ENCODE results near the gene B3GNT8. TPM values are rescaled to one million over a fixed set of nuclear protein-coding genes. Genes with fewer than 3 reads are reported as not detected.
"Not testable (repeated sequence)": the region's sequence is repeated elsewhere in the genome, so short reads cannot be mapped to it uniquely, and the experiment has no call there.

B3GNT8 gene, protein sequence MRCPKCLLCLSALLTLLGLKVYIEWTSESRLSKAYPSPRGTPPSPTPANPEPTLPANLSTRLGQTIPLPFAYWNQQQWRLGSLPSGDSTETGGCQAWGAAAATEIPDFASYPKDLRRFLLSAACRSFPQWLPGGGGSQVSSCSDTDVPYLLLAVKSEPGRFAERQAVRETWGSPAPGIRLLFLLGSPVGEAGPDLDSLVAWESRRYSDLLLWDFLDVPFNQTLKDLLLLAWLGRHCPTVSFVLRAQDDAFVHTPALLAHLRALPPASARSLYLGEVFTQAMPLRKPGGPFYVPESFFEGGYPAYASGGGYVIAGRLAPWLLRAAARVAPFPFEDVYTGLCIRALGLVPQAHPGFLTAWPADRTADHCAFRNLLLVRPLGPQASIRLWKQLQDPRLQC
- total RNA-seq = 1 to 10 TPM; 4.3 to 5.4 TPM

DNA sequence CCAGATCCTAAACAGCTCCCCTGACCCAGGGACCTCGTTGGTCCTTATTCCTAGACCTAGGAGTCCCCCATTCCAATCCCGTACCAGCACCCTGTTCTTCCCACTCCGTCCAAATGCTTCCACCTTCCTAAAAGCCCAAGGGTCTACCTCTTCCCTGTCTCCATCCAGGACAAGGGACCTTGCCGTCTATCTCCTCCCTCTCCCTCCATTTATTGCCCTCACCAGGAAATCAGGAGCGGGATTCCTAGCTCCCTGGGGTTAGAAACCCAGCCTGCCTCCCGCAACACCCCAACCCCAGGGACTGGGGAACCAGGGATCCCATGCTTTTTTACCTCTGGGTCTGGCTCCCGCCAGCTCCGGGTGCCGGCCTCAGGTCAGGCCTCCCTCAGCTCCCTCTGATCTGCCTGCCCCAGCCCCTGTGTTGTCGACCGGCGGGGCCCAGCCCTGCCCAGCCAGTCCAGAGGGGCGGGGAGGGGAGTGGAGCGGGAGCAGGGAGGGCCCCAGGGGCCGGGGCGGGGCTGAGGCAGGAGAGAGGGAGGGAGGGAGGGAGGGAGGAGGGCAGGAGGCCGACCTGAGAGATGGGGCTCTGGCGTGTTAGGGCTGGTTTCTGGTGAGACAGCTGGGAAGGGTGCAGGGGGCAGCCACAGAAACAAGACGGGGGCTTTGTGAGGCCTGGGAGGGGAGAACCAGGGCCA is at the start of gene B3GNT8:
B3GNT8 (minus strand) TSS at position 423 of the 695 bp plus-strand sequence. CDS start 596 bp downstream, outside the sequence.
- peak; percentile 67 for DNase-seq
- H3K4me3 Mint-ChIP-seq = peak within 1 kb of the TSS; percentile 80
- POLR2A ChIA-PET = interaction anchor here (1.0 to 3.9 kb wide), 4 partner anchors 12 to 122 kb away, joined by 3 to 30 read pairs (median 4); partner anchors contain the start of gene DMAC2
- peaks cover 25% of the 10 kb centered on the region for H3K36me3 Mint-ChIP-seq (ENCODE audit: low read depth)
- peak within 1 kb of the TSS; percentile 81 for H3K27ac Mint-ChIP-seq
- no peaks in the 10 kb centered on the region for H3K9me3 Mint-ChIP-seq
- peaks cover 45% of the 10 kb centered on the region for H3K4me1 Mint-ChIP-seq
- CTCF ChIA-PET = interaction anchor here (0.6 to 2.3 kb wide), 4 partner anchors 13 to 472 kb away, joined by 3 to 9 read pairs (median 3); partner anchors contain the start of gene DMAC2
- no peaks in the 10 kb centered on the region for H3K27me3 Mint-ChIP-seq

DNA sequence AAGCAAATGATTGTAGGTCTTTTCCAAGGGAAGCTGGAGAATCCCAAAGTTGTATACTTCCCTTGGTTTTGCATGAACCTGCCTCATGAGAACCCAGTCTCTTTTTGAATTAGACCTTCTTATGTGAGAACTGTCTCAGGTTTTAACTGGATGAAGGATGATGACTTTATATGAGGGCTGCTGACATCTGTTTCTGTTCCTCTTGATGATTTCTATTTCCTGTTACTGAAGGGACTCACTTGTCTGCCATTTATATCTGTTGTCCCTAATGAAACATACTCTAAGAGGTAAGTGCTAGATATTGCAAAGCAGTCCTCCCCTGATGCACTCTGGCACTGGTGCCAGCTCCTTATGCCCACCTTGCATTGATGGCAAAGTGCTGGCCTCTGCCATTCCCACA is 49.4 kb upstream of the B3GNT8 start:
- ChIA-PET CTCF (no interaction called here), POLR2A (no interaction called here)
- no peaks in the 10 kb centered on the region for H3K36me3 Mint-ChIP-seq (ENCODE audit: low read depth)
- H3K4me1 Mint-ChIP-seq = no peaks in the 10 kb centered on the region
- DNase-seq = no peak
- peaks cover 49% of the 10 kb centered on the region for H3K27me3 Mint-ChIP-seq
- H3K9me3 Mint-ChIP-seq = no peaks in the 10 kb centered on the region
- H3K4me3 Mint-ChIP-seq = no peak overlapping the region
- no peak overlapping the region for H3K27ac Mint-ChIP-seq

DNA sequence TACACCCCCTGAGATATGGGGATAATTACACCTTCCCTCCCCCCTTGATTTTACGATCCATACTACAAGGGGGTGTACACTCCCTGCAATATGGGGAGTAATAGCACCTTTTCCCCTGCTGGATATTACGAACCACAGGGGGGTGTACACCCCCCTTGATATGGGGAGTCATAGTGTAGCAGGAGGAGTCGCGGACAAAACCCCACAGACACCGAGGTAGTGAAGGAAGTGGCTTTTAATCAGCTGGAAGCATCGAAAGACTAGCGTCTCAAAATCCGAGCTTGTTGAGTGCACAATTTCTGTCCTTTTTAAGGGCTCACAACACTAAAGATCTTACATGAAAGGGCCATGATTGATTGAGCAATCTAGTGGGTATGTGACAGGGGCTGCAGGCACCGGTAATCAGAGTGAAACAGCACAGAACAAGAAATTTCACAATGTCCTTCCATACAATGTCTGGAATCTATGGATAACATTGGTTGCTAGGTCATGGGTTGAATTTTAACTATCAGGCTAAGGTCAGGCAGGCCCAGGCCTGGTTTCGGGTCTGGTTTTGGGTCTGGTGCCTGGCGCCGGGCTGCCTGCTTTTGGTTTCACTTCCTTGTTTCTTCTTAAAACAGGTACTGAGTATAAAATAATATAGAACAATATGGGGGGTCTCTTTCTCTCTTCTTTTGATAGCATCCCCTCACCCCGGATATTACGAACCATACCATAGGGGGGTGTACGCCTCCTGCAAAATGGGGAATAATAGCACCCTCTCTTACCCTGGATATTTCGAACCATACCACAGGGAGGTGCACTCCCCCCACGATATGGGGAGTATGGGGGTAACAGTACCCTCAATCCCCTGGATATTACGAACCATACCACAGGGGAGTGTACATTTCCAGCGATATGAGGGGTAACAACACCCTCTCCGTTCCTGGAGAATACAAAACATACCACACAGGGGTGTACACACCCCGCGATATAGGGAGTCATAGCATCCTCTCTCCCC is 36.4 kb upstream of the B3GNT8 start:
- H3K36me3 Mint-ChIP-seq (ENCODE audit: low read depth); H3K9me3 Mint-ChIP-seq; POLR2A ChIA-PET; CTCF ChIA-PET: not testable (repeated sequence)
- Mint-ChIP-seq H3K27me3 (peaks cover 15% of the 10 kb centered on the region), H3K4me1 (peaks cover 19% of the 10 kb centered on the region), H3K4me3 (peak overlapping the region; percentile 25), H3K27ac (peak overlapping the region; percentile 69)
- peak; percentile 36 for DNase-seq

DNA sequence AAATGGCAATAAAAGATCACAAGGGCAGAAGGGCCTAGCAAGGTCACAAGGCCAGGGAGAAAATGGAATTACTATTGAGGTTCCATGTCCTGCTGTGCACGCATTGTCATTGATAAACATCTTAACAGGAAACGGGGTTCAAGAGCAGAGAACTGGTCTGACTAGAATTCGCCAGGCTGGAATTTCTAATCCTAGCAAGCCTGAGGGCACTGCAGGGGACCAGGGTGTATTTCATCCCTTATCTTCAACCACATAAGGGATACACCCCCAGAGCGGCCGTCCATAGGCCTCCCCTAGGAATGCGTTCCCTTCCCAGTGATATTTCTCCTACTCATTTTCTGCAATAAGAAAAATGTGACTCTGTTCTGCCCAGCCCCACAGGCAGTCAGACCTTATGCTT is 35.3 kb upstream of the B3GNT8 start:
- Mint-ChIP-seq H3K27me3 (peaks cover 12% of the 10 kb centered on the region), H3K4me1 (peaks cover 27% of the 10 kb centered on the region), H3K9me3 (no peaks in the 10 kb centered on the region), H3K4me3 (no peak overlapping the region), H3K27ac (no peak overlapping the region), H3K36me3 (ENCODE audit: low read depth) (no peaks in the 10 kb centered on the region)
- ChIA-PET POLR2A (no interaction called here), CTCF (no interaction called here)
- no peak for DNase-seq

DNA sequence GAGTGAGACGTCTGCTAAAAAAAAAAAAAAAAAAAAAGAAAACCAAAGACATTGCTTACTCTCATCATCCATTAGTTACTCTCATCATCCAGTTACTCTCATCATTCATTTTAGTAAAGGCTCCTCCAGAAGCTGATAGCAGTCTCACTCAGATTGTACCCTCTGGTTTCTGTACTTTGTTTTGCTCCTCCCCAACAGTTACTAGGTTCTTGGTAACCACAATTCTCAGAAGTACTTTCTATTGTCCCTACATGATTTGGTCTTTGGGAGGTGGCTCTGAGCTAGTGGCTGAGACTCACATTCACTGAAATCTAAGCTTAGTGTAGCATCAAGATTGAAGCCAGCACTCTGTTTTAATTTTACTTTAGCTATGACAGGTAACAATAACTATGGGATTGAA is 30.1 kb upstream of the B3GNT8 start:
- POLR2A ChIA-PET = interaction anchor here (1.0 to 2.6 kb wide), 7 partner anchors 10 to 113 kb away, joined by 3 to 16 read pairs (median 5); partner anchors contain the start of gene DMAC2
- Mint-ChIP-seq H3K4me1 (peaks cover 45% of the 10 kb centered on the region), H3K27me3 (peaks cover 3% of the 10 kb centered on the region), H3K9me3 (no peaks in the 10 kb centered on the region), H3K36me3 (ENCODE audit: low read depth) (no peaks in the 10 kb centered on the region), H3K4me3 (peak overlapping the region; percentile 45), H3K27ac (peak overlapping the region; percentile 78)
- no peak for DNase-seq
- CTCF ChIA-PET = interaction anchor here (0.5 to 3.3 kb wide), 19 partner anchors 8 to 883 kb away, joined by 3 to 28 read pairs (median 4); partner anchors contain the start of genes CEACAM21 and DMAC2

DNA sequence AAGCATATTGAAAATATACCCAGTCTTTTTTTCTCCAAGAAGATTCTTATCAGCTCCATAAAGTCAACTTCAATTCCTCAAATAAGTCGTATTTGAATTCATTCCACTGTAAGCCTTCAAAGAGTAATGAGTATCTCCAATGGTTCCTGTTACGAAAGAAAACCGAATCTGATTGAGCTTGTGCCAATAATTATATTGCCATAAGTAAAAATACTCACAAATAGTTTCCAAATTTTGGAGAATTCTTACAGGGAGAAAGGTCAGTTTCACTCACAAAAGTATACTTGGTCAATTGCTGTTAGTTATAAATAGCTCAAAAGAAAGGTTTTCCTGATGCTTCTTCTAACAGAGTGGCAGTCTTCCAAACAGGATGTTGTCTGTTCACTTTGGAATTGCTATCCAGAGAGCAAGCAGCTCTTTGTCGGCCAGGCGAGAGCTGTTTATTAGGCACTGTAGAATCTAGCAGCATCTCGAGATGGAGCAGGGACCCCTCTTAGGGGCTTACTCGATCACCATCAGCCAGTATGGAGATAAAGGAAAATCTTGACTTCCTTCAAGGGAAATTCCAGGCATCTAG is 29.3 kb upstream of the B3GNT8 start:
- Mint-ChIP-seq H3K9me3 (no peaks in the 10 kb centered on the region), H3K4me3 (peak overlapping the region; percentile 28), H3K27me3 (peaks cover 3% of the 10 kb centered on the region), H3K4me1 (peaks cover 43% of the 10 kb centered on the region), H3K27ac (peak overlapping the region; percentile 78), H3K36me3 (ENCODE audit: low read depth) (no peaks in the 10 kb centered on the region)
- no peak for DNase-seq
- CTCF ChIA-PET = interaction anchor here (0.6 to 3.3 kb wide), 15 partner anchors 8 to 286 kb away, joined by 3 to 28 read pairs (median 5); partner anchors contain the start of gene DMAC2
- POLR2A ChIA-PET = interaction anchor here (1.7 to 2.6 kb wide), 4 partner anchors 9 to 92 kb away, joined by 5 to 16 read pairs (median 13); partner anchors contain the start of gene DMAC2

DNA sequence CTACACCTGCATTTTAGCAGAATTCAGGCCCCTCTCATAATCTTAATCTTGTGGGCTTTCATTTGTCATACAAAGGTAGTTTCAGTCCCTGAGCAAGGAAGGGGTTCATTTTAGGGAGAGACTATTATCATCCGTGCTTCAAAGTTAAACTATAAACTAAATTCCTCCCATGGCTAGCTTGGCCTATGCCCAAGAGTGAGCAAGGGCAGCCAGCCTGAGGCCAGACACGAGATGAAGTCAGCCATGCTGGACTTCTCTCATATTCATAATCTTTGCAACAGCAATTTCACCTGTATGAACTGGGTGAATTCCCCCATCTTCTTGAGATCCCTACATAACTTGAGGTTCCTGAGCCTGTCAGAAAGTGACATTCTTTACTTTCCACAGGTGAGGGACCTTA is 28.8 kb upstream of the B3GNT8 start:
- Mint-ChIP-seq H3K27me3 (peaks cover 3% of the 10 kb centered on the region), H3K27ac (no peak overlapping the region), H3K9me3 (no peaks in the 10 kb centered on the region), H3K4me1 (peaks cover 43% of the 10 kb centered on the region), H3K4me3 (no peak overlapping the region), H3K36me3 (ENCODE audit: low read depth) (no peaks in the 10 kb centered on the region)
- POLR2A ChIA-PET = interaction anchor here (2.2 to 2.6 kb wide), 2 partner anchors 16 to 75 kb away, joined by 12 to 16 read pairs; partner anchors contain the start of gene DMAC2
- CTCF ChIA-PET = interaction anchor here (0.6 to 3.3 kb wide), 9 partner anchors 7 to 142 kb away, joined by 3 to 28 read pairs (median 8); partner anchors contain the start of gene DMAC2
- no peak for DNase-seq

DNA sequence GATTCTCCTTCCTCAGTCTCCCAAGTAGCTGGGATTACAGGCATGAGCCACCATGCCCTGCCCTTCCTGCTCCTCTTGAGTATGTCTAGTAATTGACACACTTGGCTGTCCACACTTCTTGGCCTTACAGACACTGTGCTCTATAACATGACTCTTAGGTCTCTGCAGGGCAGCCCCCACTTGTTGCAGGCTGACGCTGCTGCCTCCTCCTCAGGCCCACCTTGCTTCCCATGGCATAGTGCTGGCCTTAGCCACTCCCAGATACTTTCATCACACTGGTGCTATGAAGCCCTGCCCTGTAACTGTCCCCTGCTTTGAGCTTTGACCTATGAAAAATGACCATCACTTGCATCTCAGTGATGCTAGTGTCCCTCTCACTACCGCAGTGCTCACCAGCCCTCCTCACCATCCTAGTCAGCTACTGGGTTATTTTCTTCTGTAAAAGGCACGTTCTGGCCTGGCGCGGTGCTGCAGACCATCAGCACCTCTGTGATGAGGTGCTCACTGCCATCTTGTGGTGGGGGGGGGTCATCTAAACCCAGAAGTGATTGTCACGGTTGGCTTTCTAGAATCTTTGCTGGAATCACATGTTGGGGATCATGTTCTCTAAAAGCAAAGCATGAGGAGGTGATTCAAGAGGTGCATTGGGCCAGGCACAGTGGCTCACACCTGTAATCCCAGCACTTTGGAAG is 25.6 kb upstream of the B3GNT8 start:
- H3K4me3 Mint-ChIP-seq = no peak overlapping the region
- POLR2A ChIA-PET = no interaction called here

DNA sequence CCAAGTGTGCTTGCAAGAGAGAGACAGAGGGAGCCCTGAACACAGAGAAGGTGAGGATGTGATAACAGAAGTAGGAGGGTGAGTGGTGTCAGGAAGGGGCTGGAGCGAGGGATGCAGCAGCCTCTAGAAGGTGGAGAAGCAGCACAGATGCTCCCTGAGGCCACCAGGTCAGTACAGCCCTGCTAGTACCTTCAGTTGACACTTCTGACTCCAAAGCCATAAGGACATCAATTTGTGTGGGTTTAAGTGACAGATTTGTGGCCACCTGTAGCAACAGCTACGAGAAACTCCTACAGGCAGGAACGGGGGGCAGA is 22.6 kb upstream of the B3GNT8 start:
- DNase-seq = no peak
- H3K9me3 Mint-ChIP-seq = no peaks in the 10 kb centered on the region

More for the DNA sequence above, 25.6 kb upstream of the B3GNT8 start:
- Mint-ChIP-seq H3K27ac (no peak overlapping the region), H3K4me1 (peaks cover 53% of the 10 kb centered on the region), H3K36me3 (ENCODE audit: low read depth) (no peaks in the 10 kb centered on the region), H3K9me3 (no peaks in the 10 kb centered on the region), H3K27me3 (peaks cover 3% of the 10 kb centered on the region)
- no peak for DNase-seq
- CTCF ChIA-PET = interaction anchor here (1.0 to 7.2 kb wide), 3 partner anchors 90 to 117 kb away, joined by 3 to 91 read pairs (median 71); no protein-coding TSS in a partner anchor

DNA sequence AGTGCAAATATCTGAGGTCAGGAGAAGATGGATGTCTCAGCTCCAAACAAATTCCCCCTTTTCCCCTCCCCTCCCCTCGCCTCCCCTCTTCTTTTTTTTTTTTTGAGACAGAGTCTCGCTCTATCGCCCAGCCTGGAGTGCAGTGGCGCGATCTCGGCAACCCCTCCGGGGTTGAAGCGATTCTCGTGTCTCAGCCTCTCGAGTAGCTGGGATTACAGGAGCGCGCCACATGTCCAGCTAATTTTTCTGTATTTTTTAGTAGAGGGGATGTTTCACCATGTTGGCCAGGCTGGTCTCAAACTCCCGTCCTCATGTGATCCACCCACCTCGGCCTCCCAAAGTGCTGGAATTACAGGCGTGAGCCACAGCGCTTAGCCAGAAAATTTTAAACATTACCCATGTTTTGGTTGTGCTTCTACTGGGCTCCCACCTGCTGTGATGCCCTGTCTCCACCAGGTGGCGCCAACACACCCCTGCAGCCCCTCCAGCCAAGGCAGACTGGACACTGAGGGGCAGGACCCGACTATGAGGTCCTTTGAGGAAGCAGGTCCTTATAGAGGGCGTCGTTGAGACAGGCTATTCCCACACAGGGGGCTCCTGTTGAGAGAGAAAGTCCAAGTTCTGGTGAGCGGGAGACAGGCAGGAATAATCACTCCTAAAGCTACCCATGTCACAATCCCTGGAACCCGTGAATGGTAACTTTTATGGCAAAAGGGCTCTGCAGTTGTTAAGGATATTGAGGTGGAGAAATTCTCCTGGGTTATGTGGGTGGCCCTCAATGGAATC is 22.1 kb upstream of the B3GNT8 start:
- CTCF ChIA-PET = interaction anchor here (0.6 to 7.2 kb wide), 30 partner anchors 8 to 1517 kb away, joined by 3 to 91 read pairs (median 6); partner anchors contain the start of genes B9D2, CEACAM21 and DMAC2
- Mint-ChIP-seq H3K4me1 (peaks cover 29% of the 10 kb centered on the region), H3K9me3 (no peaks in the 10 kb centered on the region), H3K36me3 (ENCODE audit: low read depth) (no peaks in the 10 kb centered on the region), H3K27ac (peak overlapping the region; percentile 18), H3K27me3 (peaks cover 7% of the 10 kb centered on the region), H3K4me3 (peak overlapping the region; percentile 61)
- POLR2A ChIA-PET = interaction anchor here (0.9 to 2.2 kb wide), 8 partner anchors 9 to 123 kb away, joined by 3 to 16 read pairs (median 4); partner anchors contain the start of gene DMAC2
- peak; percentile 76 for DNase-seq

More for the DNA sequence above, 22.6 kb upstream of the B3GNT8 start:
- H3K27me3 Mint-ChIP-seq = peaks cover 5% of the 10 kb centered on the region
- no peak overlapping the region for H3K4me3 Mint-ChIP-seq
- H3K36me3 Mint-ChIP-seq (ENCODE audit: low read depth) = no peaks in the 10 kb centered on the region
- H3K4me1 Mint-ChIP-seq = peaks cover 33% of the 10 kb centered on the region
- ChIA-PET CTCF (interaction anchor here (1.0 to 7.2 kb wide), 17 partner anchors 8 to 151 kb away, joined by 3 to 91 read pairs (median 12); partner anchors contain the start of genes CEACAM21 and DMAC2), POLR2A (interaction anchor here (0.9 to 1.9 kb wide), 3 partner anchors 100 to 121 kb away, joined by 3 to 11 read pairs (median 3); no protein-coding TSS in a partner anchor)
- no peak overlapping the region for H3K27ac Mint-ChIP-seq
